Activated naive CD4-positive, alpha-beta T cell treated with anti-CD3 and anti-CD28 coated beads, Interleukin-2, amount 50 U/mL, for 72 hours (primary cell): ENCODE results near the gene MRPL1. TPM values are rescaled to one million over a fixed set of nuclear protein-coding genes. Genes with fewer than 3 reads are reported as not detected.

Experiments
- ATAC-seq, 2 donors: fragments of 150-1000 bp; cut with Tn5 transposase; 2 replicates each; pipeline ENCODE4 v1.10.0; 2021; ENCODE audit warnings: mild to moderate bottlenecking in 2 of 2, moderate library complexity in 2 of 2
- DNase-seq, 2 donors: peaks; one replicate each; pipeline ENCODE4 v3.0.0; 2021 to 2022; ENCODE audit warnings: low spot score in 2 of 2
- H3K27ac Mint-ChIP-seq, 2 donors: one replicate each; pipeline ENCODE4 v1.8.0; 2022; ENCODE audit warnings: mild to moderate bottlenecking in 2 of 2, mixed read lengths in 2 of 2
- H3K36me3 Mint-ChIP-seq, 2 donors: one replicate each; pipeline ENCODE4 v1.8.0; 2022; ENCODE audit warnings: mixed read lengths in 2 of 2
- H3K9me3 Mint-ChIP-seq, 2 donors: one replicate each; pipeline ENCODE4 v1.8.0; 2022; ENCODE audit warnings: mixed read lengths in 2 of 2
- total RNA-seq, 2 donors: library from RNA; stranded (reverse); gene quantifications; one replicate each; pipeline ENCODE4 v1.2.3, GENCODE V29; 2022

Gene MRPL1
- 10 to 100 TPM; 21.0 to 47.2 TPM for total RNA-seq

DNA sequence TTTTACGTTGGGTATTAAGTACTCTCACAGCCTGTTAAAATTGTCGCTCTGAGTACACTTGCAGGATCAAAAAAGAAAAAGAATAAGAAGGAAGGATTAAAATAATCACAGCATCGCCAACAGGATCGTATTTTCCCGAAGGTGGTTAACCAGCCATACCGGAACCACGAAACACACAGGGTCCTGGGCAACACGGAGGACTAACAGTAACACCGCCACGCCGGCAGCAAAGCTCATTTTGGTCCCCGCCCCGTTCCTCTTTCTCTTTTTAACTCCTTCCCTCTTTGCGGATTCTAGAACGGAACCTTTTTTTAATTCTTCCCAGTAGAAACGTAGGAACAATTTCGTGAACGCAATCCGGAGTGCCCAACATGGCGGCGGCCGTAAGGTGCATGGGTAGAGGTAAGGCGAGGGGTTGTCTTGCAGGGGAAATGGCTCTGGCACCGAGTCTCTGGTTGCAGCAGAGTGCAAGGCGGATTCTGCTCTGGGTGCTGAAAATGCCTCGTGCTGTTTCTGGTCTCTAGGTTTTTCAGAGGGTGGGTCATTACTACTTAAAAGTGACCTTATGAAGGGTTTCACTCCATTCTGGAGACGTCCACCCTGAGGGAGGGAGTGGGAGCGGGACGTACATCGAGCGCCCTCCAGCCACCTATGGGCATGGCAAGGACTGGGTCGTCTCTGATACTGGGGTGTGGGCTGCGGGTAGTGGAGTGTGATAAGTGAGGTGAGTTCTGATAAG is at the start of gene MRPL1:
Gene MRPL1 (plus strand): TSS at position 353 of the 739 bp plus-strand sequence. CDS start 19 bp downstream, at position 372.
- ATAC-seq (peak; percentile 80 to 84), DNase-seq (peak; percentile 83 to 84)
- H3K36me3 Mint-ChIP-seq, result peaks cover 18 to 20% of the 10 kb centered on the region in 2 donors
- peak within 1 kb of the TSS; percentile 98 to 100 for H3K27ac Mint-ChIP-seq
- no peaks in the 10 kb centered on the region for H3K9me3 Mint-ChIP-seq

DNA sequence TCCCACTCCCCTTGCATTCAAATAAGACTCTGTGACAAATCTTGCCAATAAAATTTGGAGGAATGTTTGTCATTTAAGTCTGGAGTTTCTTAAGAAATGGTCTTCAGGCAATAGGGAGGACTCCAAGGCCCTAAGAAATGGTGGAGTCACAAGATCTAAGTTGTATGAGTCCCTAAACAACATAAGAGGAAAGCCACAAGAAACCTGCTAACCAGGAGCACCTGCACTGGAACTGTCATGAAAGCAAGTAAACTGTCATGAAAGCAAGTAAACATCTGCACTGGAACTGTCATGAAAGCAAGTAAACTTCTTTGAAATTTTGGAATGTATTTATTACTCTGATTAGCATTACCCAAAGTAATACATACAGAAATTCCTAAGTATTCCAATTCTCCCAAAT is 47.0 kb upstream of the MRPL1 start:
- Mint-ChIP-seq H3K9me3 (no peaks in the 10 kb centered on the region), H3K36me3 (peaks cover 18 to 29% of the 10 kb centered on the region in 2 donors), H3K27ac (no peak overlapping the region)
- no peak for ATAC-seq
- no peak for DNase-seq

DNA sequence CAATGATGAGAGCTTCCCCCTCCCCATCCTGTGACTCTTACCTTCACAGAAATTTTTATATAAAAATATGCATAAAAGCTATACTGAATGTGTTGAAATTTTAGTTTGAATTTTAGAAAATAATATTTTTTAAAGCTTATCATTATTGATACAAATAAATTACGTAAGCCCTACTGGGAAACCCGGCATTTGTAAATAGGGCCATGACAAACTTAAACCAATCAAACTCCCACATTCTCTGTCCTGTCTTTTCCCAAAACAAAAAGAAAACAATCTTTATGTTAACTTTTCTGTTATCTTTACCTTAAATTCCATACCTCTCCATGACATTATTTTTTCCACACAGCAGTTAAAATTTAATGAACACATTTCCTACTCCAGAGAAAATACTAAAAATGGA is 46.1 kb upstream of the MRPL1 start:
- no peak for ATAC-seq
- peaks cover 20 to 22% of the 10 kb centered on the region in 2 donors for H3K36me3 Mint-ChIP-seq
- H3K9me3 Mint-ChIP-seq, result no peaks in the 10 kb centered on the region
- DNase-seq, result no peak
- peak overlapping the region in 1 of 2 donors; percentile 82 for H3K27ac Mint-ChIP-seq

DNA sequence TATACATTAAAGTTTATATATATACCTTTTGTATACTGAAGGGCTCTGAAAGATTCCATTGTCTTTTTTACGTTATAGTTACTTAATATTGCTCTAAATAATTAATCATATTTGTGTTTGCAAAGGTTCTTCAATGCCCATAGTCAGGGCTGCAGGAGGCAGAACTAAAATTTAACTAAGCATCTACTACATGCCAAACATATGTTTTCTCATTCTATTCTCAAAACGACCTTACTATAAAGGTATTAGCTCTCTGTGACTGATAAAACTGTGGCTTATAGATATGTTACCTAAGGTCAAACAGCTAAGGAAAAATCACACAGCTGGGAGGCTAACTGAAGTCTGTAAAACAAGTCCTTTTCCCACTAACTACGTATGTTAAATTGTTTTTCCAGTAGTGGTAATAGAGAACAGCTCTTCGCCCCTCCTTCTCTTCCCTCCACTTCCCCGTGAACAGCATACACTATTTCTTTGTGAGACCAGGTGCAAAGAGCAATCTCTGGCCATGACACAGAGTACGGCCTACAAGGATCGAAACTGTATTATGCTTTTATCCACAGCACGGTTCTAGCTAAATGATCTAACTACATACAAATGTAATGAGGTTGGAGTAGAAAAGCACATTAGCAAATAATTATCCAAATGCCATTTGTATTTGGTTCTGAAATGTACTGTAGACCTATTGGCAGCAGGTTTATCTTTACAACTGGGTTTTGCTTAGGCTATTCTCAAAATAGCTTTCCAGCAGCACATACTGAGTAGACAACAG is 45.1 kb upstream of the MRPL1 start:
- no peak for DNase-seq
- H3K36me3 Mint-ChIP-seq, result peaks cover 16 to 22% of the 10 kb centered on the region in 2 donors
- ATAC-seq, result peak; percentile 9 to 14
- peak overlapping the region; percentile 99 for H3K27ac Mint-ChIP-seq
- no peaks in the 10 kb centered on the region for H3K9me3 Mint-ChIP-seq

DNA sequence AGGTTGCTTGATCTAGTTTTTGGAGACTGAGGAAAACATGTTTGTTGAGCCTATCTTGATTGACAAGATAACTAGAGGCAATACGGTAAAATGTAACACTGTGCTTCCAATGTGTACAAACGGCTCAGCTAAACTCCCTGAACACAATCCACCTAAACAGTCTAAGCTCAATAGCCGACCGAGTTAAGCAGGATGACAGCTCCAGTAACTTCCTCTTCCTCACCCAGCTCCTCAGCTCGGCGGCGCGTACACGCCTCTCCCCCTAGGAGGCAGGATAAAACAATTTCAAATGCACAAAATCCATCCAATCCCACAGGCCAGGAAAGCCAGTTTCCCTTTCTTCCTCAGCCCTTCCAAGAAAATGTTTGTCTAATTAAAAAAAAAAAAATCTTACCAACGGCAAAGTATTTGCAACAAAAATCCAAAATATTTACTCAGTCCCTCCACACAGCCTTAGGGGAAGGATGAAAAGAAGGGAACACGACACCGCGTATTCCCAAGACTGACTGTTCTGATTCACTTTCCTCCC is 44.5 kb upstream of the MRPL1 start:
- H3K9me3 Mint-ChIP-seq, result no peaks in the 10 kb centered on the region
- ATAC-seq, result peak; percentile 23 to 27
- DNase-seq, result peak in 1 of 2 donors; percentile 52
- peaks cover 16 to 22% of the 10 kb centered on the region in 2 donors for H3K36me3 Mint-ChIP-seq
- peak overlapping the region; percentile 99 for H3K27ac Mint-ChIP-seq

DNA sequence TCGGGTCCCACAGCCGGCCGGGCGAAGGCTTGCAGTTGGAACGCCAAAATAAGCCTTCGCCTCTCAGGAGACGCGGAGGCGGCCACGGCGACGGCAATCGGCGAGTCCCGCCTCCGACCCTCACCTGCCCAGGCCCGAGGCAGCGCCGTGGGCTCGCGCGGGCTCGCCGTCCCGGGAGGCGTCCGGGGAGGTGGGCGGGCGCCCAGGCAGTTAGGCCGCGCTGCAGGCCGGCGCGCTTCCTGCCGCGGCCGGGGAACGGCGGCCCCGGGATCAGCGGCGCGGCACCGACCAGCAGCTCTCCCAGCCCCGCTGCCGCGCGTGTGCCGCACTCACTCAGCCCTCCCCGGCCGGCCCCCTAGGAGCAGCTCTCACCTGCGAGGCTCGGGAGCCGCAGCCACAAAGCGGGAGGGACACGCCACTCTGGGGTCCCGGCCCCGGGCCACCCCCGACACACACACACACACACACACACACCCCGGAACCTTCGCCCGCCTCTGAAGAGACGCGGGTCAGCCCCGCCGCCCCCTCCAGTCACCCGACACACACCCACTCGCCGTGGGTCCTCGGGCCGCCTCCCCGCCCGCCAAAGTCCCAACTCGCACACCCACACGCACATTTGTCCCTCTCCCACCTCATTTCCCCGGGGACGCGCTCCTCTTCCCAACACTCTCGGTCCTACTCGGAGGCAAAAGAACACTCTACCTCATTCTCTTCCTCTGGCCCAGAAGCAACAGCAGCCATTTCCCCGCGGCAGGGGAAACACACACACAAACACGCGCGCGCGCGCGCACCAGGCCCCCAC is 43.8 kb upstream of the MRPL1 start, which contains the start of gene CNOT6L:
Gene CNOT6L (minus strand): TSS at position 767 of the 802 bp plus-strand sequence. CDS start 60 bp downstream, at position 707.
- ATAC-seq (peak; percentile 18 to 29), DNase-seq (peak; percentile 64 to 66)
- Mint-ChIP-seq H3K36me3 (peaks cover 16 to 22% of the 10 kb centered on the region in 2 donors), H3K27ac (peak within 1 kb of the TSS; percentile 99 to 100), H3K9me3 (no peaks in the 10 kb centered on the region)

DNA sequence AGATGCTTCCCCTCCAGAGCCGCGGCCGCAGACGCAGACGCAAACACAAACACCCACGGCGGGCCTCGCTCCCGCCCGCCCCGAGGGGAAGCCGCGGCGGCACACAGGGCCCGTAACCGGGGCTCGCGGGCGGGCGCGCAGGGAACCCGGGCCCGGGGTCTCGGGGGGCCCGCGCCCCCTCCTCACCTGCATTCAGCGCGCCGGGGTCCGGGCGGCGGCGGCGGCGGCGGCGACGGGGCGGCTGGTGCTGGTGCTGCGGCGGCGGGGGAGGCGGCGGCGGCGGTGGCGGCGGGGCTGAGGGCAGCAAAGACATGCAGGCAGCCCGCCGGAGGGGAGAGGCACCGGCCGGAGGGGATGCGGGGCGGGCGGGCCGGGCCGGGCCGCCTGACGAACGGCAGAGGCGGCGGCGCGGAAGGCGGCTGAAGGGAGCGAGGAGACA is 43.2 kb upstream of the MRPL1 start:
- H3K9me3 Mint-ChIP-seq, result no peaks in the 10 kb centered on the region
- DNase-seq, result peak in 1 of 2 donors; percentile 75
- peak in 1 of 2 donors; percentile 4 for ATAC-seq
- H3K36me3 Mint-ChIP-seq, result peaks cover 16 to 22% of the 10 kb centered on the region in 2 donors
- peak overlapping the region; percentile 99 to 100 for H3K27ac Mint-ChIP-seq

DNA sequence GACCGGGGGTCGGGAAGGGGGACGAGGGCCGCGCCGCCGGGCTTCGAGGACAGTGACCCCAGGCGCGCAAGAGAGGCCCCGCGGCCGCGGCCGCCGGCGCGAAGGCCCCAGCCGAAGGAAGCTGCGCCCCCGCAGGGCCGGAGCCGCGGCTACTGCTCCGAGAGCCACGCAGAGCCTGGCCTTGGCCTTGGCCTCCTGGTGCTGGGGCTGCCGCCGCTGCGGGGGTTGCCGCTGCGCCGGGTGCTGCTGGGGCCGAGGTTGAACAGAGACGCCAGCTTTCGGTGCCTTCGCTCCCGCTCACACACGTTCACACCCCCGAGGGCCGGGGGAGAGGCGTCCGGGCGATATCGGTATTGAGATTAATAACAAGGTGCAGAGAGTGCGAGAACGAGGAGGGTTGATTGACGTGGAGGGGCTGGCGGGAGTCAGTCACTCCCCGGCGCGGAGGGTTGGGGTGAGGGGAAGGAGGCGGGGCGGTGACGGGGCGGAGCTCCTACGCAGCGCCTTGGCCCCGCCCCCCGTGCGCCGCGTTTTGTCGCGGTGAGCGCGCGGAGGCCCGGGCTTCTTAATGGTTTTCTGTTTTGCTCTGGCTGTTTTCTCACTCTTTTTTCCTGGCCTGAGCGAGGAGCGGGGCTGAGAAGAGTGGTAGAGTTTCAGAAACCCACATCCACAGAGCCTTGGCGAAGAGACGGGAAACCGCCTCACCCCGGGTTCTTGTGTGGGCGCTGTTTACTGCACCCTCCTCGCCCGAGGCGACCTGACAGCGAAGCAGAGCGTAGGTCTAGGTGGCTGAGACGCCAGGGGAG is 42.6 kb upstream of the MRPL1 start:
- peak; percentile 93 to 96 for DNase-seq
- peak; percentile 80 to 86 for ATAC-seq
- peaks cover 0 to 3% of the 10 kb centered on the region in 2 donors for H3K9me3 Mint-ChIP-seq
- H3K36me3 Mint-ChIP-seq, result peaks cover 16 to 22% of the 10 kb centered on the region in 2 donors
- H3K27ac Mint-ChIP-seq, result peak overlapping the region; percentile 99

DNA sequence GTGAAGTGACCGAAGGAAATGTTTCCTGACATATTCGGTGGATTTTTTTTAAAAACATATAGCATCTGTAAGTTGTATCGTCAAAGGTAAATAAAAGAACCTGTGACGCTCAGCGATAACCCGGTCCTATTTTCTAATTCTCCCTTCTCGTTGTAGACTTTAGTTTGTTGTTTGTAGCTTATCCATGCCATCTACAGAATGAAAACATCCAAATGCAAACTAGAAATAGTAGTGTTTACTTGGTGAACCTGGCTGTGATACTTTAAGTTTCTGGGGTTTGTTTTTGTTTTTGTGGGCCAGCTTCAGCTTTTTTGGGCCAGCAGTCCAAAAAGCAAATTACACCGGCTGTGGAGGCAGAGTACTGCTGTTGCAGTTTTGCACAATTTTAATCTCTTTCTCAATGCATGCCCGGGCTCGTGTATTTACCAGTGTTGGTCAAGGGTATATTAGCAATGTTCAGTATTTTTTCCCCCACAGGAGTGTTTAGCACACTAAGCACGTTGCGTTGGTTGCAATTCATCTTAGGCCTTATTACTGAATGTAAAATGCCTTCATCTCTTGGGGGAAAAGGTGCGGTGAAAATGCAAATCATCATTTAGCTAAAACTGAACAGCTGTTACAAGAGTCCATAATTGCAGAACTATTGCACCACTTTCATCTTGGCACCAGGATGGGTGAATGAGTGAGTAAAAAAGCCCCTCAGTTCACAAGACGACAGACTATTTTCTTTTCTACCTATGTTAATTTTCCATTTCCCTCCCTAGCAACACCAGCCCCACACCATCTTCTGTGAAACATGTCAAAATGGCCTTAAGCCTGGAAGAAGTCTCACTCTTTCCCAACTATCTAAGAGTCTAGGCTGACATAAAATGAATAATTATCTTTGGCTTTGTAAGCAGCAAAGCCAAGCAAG is 41.7 kb upstream of the MRPL1 start:
- Mint-ChIP-seq H3K36me3 (peaks cover 16 to 22% of the 10 kb centered on the region in 2 donors), H3K27ac (peak overlapping the region; percentile 99), H3K9me3 (peaks cover 0 to 5% of the 10 kb centered on the region in 2 donors)
- peak in 1 of 2 donors; percentile 23 for DNase-seq
- peak; percentile 8 to 28 for ATAC-seq

DNA sequence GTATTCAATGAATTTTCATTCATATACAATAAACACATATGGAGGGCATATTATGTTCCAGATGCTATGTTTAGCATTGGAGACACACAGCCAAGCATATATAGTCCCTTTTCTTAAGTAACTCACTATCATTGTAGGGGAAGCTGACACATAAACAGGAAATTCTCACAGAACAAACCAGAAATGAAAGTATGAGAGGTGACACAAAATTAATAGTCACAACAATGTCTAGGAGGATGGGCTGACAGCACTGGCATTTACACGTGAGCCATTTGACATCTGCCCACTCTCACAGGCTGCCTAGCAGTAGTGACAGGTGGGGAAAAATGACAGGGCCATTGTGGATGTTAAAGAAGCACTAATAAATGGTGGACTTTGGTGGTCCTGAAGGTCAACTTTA is 40.9 kb upstream of the MRPL1 start:
- peak in 1 of 2 donors; percentile 28 for DNase-seq
- Mint-ChIP-seq H3K9me3 (peaks cover 0 to 5% of the 10 kb centered on the region in 2 donors), H3K36me3 (peaks cover 16 to 22% of the 10 kb centered on the region in 2 donors), H3K27ac (peak overlapping the region; percentile 99)
- ATAC-seq, result peak; percentile 8 to 11

DNA sequence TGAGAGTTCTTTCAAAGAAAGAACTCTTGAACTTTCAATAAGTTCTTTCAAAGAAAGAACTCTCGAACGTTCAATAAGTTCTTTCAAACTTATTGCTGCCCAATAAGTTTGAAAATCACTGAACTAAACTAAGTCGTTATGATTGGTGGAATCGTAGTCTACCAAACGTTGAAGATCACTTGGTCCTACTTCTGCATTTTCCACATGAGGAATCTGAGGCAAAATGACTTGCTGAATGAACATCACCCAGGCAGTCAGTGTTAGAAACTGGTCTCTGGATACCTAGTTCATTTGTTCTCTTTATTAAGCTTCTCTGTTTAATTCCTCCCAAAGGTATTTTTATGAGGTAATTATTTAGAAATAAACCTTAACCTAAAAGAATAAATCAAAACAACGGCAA is 36.4 kb upstream of the MRPL1 start:
- DNase-seq (no peak), ATAC-seq (no peak)
- no peak overlapping the region for H3K27ac Mint-ChIP-seq
- H3K36me3 Mint-ChIP-seq, result no peaks in the 10 kb centered on the region
- H3K9me3 Mint-ChIP-seq, result peaks cover 0 to 5% of the 10 kb centered on the region in 2 donors

DNA sequence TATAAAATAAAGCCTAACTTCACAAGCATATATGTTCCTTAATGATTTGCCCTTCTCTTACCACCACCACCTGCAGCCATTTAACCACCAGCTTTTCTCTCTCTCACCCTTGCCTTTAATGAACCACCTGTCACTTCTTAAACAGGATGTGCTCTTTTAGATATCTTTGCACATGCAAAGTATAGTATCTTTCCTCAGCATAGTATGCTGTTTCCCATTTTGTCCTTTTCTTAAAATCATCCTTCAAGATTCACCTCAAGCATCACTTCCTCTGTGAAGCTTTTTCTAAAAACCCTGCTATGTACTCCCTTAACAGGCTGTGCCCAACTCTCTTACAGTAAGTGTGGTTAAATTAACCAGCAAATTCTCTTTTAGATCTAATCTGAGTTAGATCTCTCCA is 35.3 kb upstream of the MRPL1 start:
- ATAC-seq (peak; percentile 44 to 48), DNase-seq (no peak)
- Mint-ChIP-seq H3K36me3 (no peaks in the 10 kb centered on the region), H3K27ac (peak overlapping the region in 1 of 2 donors; percentile 10), H3K9me3 (peaks cover 0 to 5% of the 10 kb centered on the region in 2 donors)

DNA sequence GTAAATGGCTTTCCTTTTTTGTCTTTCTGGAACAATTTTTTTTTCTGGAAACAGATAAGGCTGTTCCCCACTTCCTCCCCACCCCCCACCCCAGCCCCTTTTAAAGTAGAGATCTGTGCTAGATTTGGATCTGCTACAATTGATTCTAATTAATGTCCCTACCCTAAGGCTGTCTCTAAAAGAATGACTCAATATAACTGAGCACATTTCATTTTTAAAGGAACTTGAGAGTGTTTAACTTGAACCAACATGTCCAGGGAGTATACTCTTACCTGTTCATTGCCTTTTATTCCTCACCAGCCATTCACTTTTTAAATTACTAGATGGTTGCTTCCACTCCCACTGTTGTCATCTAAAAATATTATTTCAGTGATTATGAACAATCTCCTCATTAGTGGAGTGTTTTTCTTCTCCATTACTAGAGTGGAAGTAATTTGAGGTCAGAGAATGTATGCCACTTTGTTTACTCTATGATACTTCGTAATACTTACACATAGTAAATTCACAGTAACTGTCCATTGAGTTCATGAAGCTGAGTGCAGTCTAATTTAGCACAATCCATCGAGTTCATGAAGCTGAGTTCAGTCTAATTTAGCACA is 29.4 kb upstream of the MRPL1 start:
- H3K27ac Mint-ChIP-seq, result no peak overlapping the region
- ATAC-seq, result no peak

DNA sequence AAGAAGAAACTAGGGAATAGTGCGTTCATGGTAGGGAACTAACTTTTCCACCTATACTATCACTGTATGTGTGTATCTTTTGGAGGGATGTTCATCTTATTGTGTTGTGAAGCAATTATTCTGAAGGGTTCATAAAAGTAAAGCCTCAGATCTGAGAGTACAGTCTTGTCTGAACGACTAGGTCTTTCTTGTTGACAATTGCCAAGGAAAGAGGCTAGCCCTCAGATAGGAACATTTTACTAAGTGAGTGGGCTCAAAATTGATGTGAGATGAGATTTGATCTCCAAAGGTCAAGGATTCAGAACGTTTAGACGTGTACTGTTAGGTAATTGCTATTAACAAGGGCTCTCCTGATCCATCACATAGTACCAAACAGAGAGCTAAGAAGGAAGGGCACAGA is 28.2 kb upstream of the MRPL1 start:
- no peaks in the 10 kb centered on the region for H3K9me3 Mint-ChIP-seq
- ATAC-seq (no peak), DNase-seq (no peak)
- H3K36me3 Mint-ChIP-seq, result no peaks in the 10 kb centered on the region
- H3K27ac Mint-ChIP-seq, result no peak overlapping the region

More for the DNA sequence above, 29.4 kb upstream of the MRPL1 start:
- H3K9me3 Mint-ChIP-seq, result no peaks in the 10 kb centered on the region
- no peak for DNase-seq
- no peaks in the 10 kb centered on the region for H3K36me3 Mint-ChIP-seq
